ENCODE results near the gene C6orf62.
"Not testable (repeated sequence)": the region's sequence is repeated elsewhere in the genome, so short reads cannot be mapped to it uniquely, and the experiment has no call there.

Gene C6orf62

DNA sequence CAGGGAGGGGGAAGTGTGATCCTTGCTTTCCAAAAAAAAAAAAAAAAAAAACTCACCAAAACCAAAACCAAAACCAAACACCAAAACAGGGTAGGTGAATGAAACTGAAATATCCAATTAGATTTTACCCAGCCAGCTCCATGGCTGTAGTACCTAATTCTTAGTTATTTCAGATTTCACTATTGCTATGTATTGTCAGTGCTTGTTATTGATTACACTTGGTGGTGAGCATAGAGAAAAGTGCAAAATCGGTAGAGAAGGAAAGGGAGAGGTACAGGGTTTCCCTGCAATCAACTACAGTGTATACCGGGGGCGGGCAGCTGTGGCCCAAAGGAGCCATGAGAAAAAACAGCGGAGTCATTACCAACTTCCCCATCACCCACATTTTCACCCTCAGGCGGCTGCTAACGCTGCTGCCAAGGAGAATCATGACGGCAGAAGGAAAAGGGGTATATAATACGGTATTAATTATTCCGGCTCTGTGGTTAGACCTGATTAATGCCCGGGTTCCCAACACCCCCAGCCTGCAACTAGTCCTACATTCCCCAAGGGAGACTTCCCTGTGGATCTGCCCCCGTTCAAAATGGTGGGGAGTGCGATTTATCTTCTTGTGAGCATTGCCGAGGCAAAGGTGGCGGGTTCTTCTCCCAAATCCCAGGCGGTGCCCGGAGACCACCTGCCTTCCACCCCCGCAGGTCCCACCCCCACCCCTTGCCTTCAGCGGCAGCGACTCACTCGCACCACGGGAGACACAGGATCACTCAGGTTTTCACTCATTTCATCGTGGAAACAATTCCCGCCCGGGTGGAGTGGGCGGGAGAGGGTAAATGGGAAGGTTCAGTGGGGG lies at the start of gene C6orf62:
Gene C6orf62 (minus strand): TSS at position 30 of the 847 bp plus-strand sequence. CDS start 486 bp downstream, outside the sequence.
- Histone ChIP-seq H3K4me1 (ENCODE audit: insufficient read depth, poor library complexity, severe bottlenecking) (peaks cover 14% of the 10 kb centered on the region), H3K27me3 (ENCODE audit: insufficient read depth, poor library complexity, severe bottlenecking) (no peaks in the 10 kb centered on the region), H3K4me3 (ENCODE audit: severe bottlenecking) (peak within 1 kb of the TSS; percentile 92), H3K9me3 (ENCODE audit: severe bottlenecking) (no peaks in the 10 kb centered on the region), H3K27ac (ENCODE audit: poor library complexity, severe bottlenecking) (peak within 1 kb of the TSS; percentile 83), H3K36me3 (ENCODE audit: low read depth) (peaks cover 51% of the 10 kb centered on the region)
- DNase-seq (ENCODE audit: low spot score) (no peak), ATAC-seq (ENCODE audit: low read depth) (no peak)
- TF ChIP-seq, protein P1, sequence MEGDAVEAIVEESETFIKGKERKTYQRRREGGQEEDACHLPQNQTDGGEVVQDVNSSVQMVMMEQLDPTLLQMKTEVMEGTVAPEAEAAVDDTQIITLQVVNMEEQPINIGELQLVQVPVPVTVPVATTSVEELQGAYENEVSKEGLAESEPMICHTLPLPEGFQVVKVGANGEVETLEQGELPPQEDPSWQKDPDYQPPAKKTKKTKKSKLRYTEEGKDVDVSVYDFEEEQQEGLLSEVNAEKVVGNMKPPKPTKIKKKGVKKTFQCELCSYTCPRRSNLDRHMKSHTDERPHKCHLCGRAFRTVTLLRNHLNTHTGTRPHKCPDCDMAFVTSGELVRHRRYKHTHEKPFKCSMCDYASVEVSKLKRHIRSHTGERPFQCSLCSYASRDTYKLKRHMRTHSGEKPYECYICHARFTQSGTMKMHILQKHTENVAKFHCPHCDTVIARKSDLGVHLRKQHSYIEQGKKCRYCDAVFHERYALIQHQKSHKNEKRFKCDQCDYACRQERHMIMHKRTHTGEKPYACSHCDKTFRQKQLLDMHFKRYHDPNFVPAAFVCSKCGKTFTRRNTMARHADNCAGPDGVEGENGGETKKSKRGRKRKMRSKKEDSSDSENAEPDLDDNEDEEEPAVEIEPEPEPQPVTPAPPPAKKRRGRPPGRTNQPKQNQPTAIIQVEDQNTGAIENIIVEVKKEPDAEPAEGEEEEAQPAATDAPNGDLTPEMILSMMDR (IDR thresholded peaks at IDR 0.05; ENCODE audit: poor library complexity, severe bottlenecking): no peak

- H3K4me1 ChIP-seq (ENCODE audit: insufficient read depth, poor library complexity, severe bottlenecking): no peaks in the 10 kb centered on the region
- H3K9me3 ChIP-seq (ENCODE audit: severe bottlenecking): no peaks in the 10 kb centered on the region
- no peak overlapping the region for H3K4me3 ChIP-seq (ENCODE audit: severe bottlenecking)
- no peak overlapping the region for H3K27ac ChIP-seq (ENCODE audit: poor library complexity, severe bottlenecking)
- ATAC-seq (ENCODE audit: low read depth): no peak
- TF ChIP-seq, protein P1 (IDR thresholded peaks at IDR 0.05; ENCODE audit: poor library complexity, severe bottlenecking): no peak
- no peaks in the 10 kb centered on the region for H3K36me3 ChIP-seq (ENCODE audit: low read depth)
- H3K27me3 ChIP-seq (ENCODE audit: insufficient read depth, poor library complexity, severe bottlenecking): no peaks in the 10 kb centered on the region
- no peak for DNase-seq (ENCODE audit: low spot score)
These were observed 49.4 kb upstream of the C6orf62 start for GRCh38 chr6:24768361-24768760.

DNA sequence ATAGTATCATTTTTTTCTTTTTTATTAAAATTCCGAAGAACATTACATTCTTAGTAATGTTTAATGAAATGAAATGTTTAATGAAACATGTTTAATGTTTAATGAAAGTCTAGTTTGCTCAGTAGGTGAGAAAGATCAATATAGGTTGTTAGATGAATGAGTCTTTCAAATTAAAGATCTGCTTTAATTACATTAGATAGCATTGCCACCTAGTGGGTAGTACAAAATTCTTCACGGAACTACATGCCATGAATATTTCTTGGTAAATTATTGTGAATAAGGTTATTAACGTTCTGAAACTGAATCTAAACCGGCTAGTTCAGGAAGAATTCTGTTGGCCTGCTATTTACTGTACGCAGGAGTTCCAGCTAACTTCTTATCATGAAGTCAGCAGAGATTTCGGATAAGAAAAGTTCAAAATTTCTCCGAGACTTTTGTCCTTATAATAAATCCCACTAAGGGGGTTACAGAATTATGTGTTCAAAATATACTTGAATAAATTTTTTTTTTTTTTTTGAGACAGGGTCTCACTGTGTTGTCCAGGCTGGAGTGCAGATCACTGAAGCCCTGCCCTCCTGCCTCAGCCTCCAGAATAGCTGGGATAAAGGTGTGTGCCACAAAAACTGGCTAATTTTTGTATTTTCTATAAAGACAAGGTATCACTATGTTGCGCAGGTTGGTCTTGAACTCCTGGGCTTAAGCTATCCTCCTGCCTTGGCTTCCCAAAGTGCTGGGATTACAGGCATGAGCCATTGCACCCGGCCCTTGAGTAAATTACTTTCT lies 47.9 kb upstream of the C6orf62 start:
- Histone ChIP-seq H3K4me3 (ENCODE audit: severe bottlenecking) (no peak overlapping the region), H3K27me3 (ENCODE audit: insufficient read depth, poor library complexity, severe bottlenecking) (no peaks in the 10 kb centered on the region), H3K9me3 (ENCODE audit: severe bottlenecking) (no peaks in the 10 kb centered on the region), H3K4me1 (ENCODE audit: insufficient read depth, poor library complexity, severe bottlenecking) (no peaks in the 10 kb centered on the region), H3K36me3 (ENCODE audit: low read depth) (no peaks in the 10 kb centered on the region), H3K27ac (ENCODE audit: poor library complexity, severe bottlenecking) (no peak overlapping the region)
- ATAC-seq (ENCODE audit: low read depth) (peak; percentile 64; the same call in 2 of the 3 replicates), DNase-seq (ENCODE audit: low spot score) (no peak)
- TF ChIP-seq, protein P1 (IDR thresholded peaks at IDR 0.05; ENCODE audit: poor library complexity, severe bottlenecking): peak; percentile 80

GRCh38 chr6:24765968-24766367 lies 47.0 kb upstream of the C6orf62 start:
- H3K9me3 ChIP-seq (ENCODE audit: severe bottlenecking); H3K4me3 ChIP-seq (ENCODE audit: severe bottlenecking); H3K27ac ChIP-seq (ENCODE audit: poor library complexity, severe bottlenecking); ATAC-seq (ENCODE audit: low read depth); H3K4me1 ChIP-seq (ENCODE audit: insufficient read depth, poor library complexity, severe bottlenecking); DNase-seq (ENCODE audit: low spot score); H3K36me3 ChIP-seq (ENCODE audit: low read depth); H3K27me3 ChIP-seq (ENCODE audit: insufficient read depth, poor library complexity, severe bottlenecking): not testable (repeated sequence)

- not testable (repeated sequence) for H3K36me3 ChIP-seq (ENCODE audit: low read depth); ATAC-seq (ENCODE audit: low read depth); H3K27ac ChIP-seq (ENCODE audit: poor library complexity, severe bottlenecking); H3K27me3 ChIP-seq (ENCODE audit: insufficient read depth, poor library complexity, severe bottlenecking); DNase-seq (ENCODE audit: low spot score); H3K9me3 ChIP-seq (ENCODE audit: severe bottlenecking); H3K4me1 ChIP-seq (ENCODE audit: insufficient read depth, poor library complexity, severe bottlenecking); H3K4me3 ChIP-seq (ENCODE audit: severe bottlenecking)
These were observed 46.2 kb upstream of the C6orf62 start for GRCh38 chr6:24764833-24765828.
